ENCODE measurements around the gene SUMF1.
"Not testable (repeated sequence)": the region's sequence is repeated elsewhere in the genome, so short reads cannot be mapped to it uniquely, and the experiment has no call there.

The SUMF1 gene

GRCh38 chr3:4460334-4460733 is 6.7 kb downstream of the SUMF1 start:
- DNase-seq (ENCODE audit: low read depth) = no peak

GRCh38 chr3:4458961-4459360 is 8.1 kb downstream of the SUMF1 start:
- no peak for DNase-seq (ENCODE audit: low read depth)

- not testable (repeated sequence) for DNase-seq (ENCODE audit: low read depth)
These were observed 10.3 kb downstream of the SUMF1 start for GRCh38 chr3:4456780-4457179.

- no peak for DNase-seq (ENCODE audit: low read depth)
These were observed 12.9 kb downstream of the SUMF1 start for GRCh38 chr3:4454142-4454541.

- no peak for DNase-seq (ENCODE audit: low read depth)
These were observed 17.8 kb downstream of the SUMF1 start for GRCh38 chr3:4449043-4449805.

GRCh38 chr3:4448187-4448586 is 18.9 kb downstream of the SUMF1 start:
- no peak for DNase-seq (ENCODE audit: low read depth)

- DNase-seq (ENCODE audit: low read depth) = no peak
These were observed 19.6 kb downstream of the SUMF1 start for GRCh38 chr3:4447295-4447999.

GRCh38 chr3:4440951-4441350 is 26.1 kb downstream of the SUMF1 start:
- DNase-seq (ENCODE audit: low read depth) = no peak

- no peak for DNase-seq (ENCODE audit: low read depth)
These were observed 28.8 kb downstream of the SUMF1 start for GRCh38 chr3:4438296-4438695.

GRCh38 chr3:4432259-4432658 is 34.8 kb downstream of the SUMF1 start:
- DNase-seq (ENCODE audit: low read depth) = no peak

GRCh38 chr3:4429648-4430350 is 37.3 kb downstream of the SUMF1 start:
- no peak for DNase-seq (ENCODE audit: low read depth)

- no peak for DNase-seq (ENCODE audit: low read depth)
These were observed 40.2 kb downstream of the SUMF1 start for GRCh38 chr3:4426782-4427344.

GRCh38 chr3:4426261-4426781 is 40.7 kb downstream of the SUMF1 start:
- no peak for DNase-seq (ENCODE audit: low read depth)

GRCh38 chr3:4425707-4426106 is 41.4 kb downstream of the SUMF1 start:
- DNase-seq (ENCODE audit: low read depth) = no peak

GRCh38 chr3:4425055-4425454 is 42.0 kb downstream of the SUMF1 start:
- DNase-seq (ENCODE audit: low read depth) = no peak

GRCh38 chr3:4421121-4421520 is 45.9 kb downstream of the SUMF1 start:
- DNase-seq (ENCODE audit: low read depth) = no peak

GRCh38 chr3:4419920-4420319 is 47.1 kb downstream of the SUMF1 start:
- DNase-seq (ENCODE audit: low read depth) = no peak

- no peak for DNase-seq (ENCODE audit: low read depth)
These were observed 47.7 kb downstream of the SUMF1 start for GRCh38 chr3:4419386-4419785.

- no peak for DNase-seq (ENCODE audit: low read depth)
These were observed 48.9 kb downstream of the SUMF1 start for GRCh38 chr3:4418156-4418555.

GRCh38 chr3:4417449-4417848 is 49.6 kb downstream of the SUMF1 start:
- DNase-seq (ENCODE audit: low read depth) = no peak

- no peak for DNase-seq (ENCODE audit: low read depth)
These were observed 50.1 kb downstream of the SUMF1 start for GRCh38 chr3:4416961-4417360.

GRCh38 chr3:4416427-4416945 is 50.6 kb downstream of the SUMF1 start:
- DNase-seq (ENCODE audit: low read depth) = no peak
